ENCODE results near the gene HNRNPA0. TPM values are rescaled to one million over a fixed set of nuclear protein-coding genes. Genes with fewer than 3 reads are reported as not detected.

The HNRNPA0 gene
- total and polyA plus RNA-seq, 9 of the 15 experiments (the other 6 are each of a cell fraction or from before 2014, with no cell fraction given) = 5.0 to 33.3 (median 10.7) TPM

GRCh38 chr5:137802282-137803210, 48.4 kb upstream of the HNRNPA0 start (continued):
- TF ChIP-seq, protein P1, sequence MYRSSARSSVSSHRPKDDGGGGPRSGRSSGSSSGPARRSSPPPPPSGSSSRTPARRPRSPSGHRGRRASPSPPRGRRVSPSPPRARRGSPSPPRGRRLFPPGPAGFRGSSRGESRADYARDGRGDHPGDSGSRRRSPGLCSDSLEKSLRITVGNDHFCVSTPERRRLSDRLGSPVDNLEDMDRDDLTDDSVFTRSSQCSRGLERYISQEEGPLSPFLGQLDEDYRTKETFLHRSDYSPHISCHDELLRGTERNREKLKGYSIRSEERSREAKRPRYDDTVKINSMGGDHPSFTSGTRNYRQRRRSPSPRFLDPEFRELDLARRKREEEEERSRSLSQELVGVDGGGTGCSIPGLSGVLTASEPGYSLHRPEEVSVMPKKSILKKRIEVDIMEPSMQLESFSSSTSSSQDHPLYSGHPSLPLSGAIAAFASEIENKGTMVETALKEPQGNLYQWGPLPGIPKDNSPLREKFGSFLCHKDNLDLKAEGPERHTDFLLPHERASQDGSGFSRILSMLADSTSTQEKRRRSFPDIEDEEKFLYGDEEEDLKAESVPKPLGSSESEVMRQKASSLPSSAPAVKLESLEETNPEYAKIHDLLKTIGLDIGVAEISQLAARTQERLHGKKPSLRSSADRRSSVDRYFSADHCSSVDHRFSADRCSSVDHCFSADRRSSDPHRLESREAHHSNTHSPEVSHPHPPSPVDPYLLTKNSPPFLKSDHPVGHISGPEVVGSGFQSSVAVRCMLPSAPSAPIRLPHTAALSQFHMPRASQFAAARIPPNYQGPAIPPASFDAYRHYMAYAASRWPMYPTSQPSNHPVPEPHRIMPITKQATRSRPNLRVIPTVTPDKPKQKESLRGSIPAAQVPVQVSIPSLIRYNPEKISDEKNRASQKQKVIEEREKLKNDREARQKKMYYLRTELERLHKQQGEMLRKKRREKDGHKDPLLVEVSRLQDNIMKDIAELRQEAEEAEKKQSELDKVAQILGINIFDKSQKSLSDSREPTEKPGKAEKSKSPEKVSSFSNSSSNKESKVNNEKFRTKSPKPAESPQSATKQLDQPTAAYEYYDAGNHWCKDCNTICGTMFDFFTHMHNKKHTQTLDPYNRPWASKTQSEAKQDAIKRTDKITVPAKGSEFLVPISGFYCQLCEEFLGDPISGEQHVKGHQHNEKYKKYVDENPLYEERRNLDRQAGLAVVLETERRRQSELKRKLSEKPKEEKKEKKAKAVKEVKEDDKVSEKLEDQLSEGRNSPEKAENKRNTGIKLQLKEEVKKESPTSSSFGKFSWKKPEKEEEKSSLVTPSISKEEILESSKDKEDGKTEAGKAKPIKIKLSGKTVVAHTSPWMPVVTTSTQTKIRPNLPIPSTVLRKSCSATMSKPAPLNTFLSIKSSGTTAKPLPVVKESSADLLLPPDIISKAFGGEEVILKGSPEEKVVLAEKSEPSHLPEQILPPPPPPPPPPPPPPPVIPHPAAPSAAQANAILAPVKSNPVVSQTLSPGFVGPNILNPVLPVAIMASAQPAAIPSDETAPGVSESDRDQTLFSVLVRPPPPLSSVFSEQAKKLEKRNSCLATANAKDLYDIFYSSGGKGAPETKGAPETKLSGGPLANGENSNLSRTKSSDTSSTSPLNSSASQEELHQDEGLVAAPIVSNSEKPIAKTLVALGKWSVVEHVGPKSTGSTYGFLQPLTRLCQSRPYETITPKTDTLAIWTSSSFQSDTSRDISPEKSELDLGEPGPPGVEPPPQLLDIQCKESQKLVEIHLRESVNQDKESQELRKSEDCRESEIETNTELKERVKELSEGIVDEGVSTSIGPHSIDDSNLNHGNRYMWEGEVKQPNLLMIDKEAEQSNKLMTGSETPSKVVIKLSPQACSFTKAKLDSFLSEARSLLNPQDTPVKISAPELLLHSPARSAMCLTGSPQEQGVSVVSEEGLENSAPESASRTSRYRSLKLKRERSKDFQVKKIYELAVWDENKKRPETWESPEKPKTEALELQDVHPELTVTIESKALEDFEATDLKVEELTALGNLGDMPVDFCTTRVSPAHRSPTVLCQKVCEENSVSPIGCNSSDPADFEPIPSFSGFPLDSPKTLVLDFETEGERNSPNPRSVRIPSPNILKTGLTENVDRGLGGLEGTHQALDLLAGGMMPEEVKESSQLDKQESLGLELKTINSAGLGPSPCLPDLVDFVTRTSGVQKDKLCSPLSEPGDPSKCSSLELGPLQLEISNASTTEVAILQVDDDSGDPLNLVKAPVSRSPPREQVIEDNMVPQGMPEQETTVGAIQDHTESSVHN (IDR thresholded peaks at IDR 0.05; ENCODE audit: borderline replicate concordance in 1 of 2, low read depth in 1 of 2) = no peak
- TF ChIP-seq MBD2 (IDR thresholded peaks at IDR 0.05; ENCODE audit: borderline replicate concordance, low read depth) (no peak), NFIC (IDR thresholded peaks at IDR 0.05) (no peak), LCOR (CRISPR knock-in tag; IDR thresholded peaks at IDR 0.05) (no peak), ZNF79 (CRISPR knock-in tag; IDR thresholded peaks at IDR 0.05; ENCODE audit: low read depth) (no peak)

Measured in K562 (cell line).